Heart right ventricle (tissue), 16 donors: ENCODE data around the gene OPN4. TPM values are rescaled to one million over a fixed set of nuclear protein-coding genes. Genes with fewer than 3 reads are reported as not detected.

Experiments used
- ATAC-seq, 8 donors: fragments of 200-7000 bp; cut with Tn5 transposase; one replicate each; pipeline ENCODE4 v1.9.1; 2020; ENCODE audit warnings: mild to moderate bottlenecking in 8 of 8, moderate library complexity in 8 of 8, moderate number of reproducible peaks in 1 of 8
- DNase-seq, 2 donors: peaks; one replicate each; pipeline ENCODE4 v3.0.0-alpha.2; 2020
- H3K27ac ChIP-seq, 10 donors: fragments of 200-600 bp; sonication (generic) in 2 of 10; one replicate each; pipeline versions ENCODE4 v1.5.0 to v1.8.0; 2020 to 2022; ENCODE audit warnings: mild to moderate bottlenecking in 3 of 10
- H3K27me3 ChIP-seq, 7 donors: fragments of 200-600 bp; one replicate each; pipeline ENCODE4 v1.8.0; 2021 to 2022; ENCODE audit warnings: mild to moderate bottlenecking in 2 of 7
- H3K36me3 ChIP-seq, 9 donors: fragments of 200-600 bp; sonication (generic) in 1 of 9; one replicate each; pipeline versions ENCODE4 v1.5.0 to v1.8.0; 2020 to 2022; ENCODE audit warnings: mild to moderate bottlenecking in 2 of 9
- H3K4me1 ChIP-seq, 9 donors: fragments of 200-600 bp; sonication (generic) in 1 of 9; one replicate each; pipeline versions ENCODE4 v1.5.0 to v1.8.0; 2020 to 2022; ENCODE audit warnings: mild to moderate bottlenecking in 4 of 9
- H3K4me3 ChIP-seq, 10 donors: fragments of 200-600 bp; sonication (generic) in 2 of 10; one replicate each; pipeline versions ENCODE4 v1.5.0 to v1.8.0; 2020 to 2022; ENCODE audit warnings: mild to moderate bottlenecking in 7 of 10, moderate library complexity in 2 of 10
- H3K9me3 ChIP-seq, 11 donors: fragments of 200-600 bp in 10 of 11; sonication (generic) in 2 of 11; one replicate each; pipeline versions ENCODE4 v1.5.0 to v1.8.0; 2013 to 2022; ENCODE audit warnings: mild to moderate bottlenecking in 2 of 11, control low read depth in 1 of 11, moderate library complexity in 1 of 11
- WGBS, 2 donors: extraction: QIAGEN DNeasy Blood & Tissue Kit; methylation state at CpG; one replicate each; pipeline ENCODE4 v1.1.7; 2013; ENCODE audit warnings: inconsistent platforms in 1 of 2; 5-methylcytosine and 5-hydroxymethylcytosine counted together
- intact Hi-C, 10 donors: fragments of 100-400 bp; cut with DNase I; formaldehyde crosslinking; loops; one replicate each; pipeline versions ENCODE4 v1.11.1 to v1.14.2; 2022
- polyA plus RNA-seq, 2 donors: library from polyadenylated mRNA; stranded (reverse); fragments of 200-250 nt; gene quantifications; one replicate each; pipeline ENCODE4 v1.2.3, GENCODE V29; 2013
- total RNA-seq, 10 donors: library from RNA; stranded (reverse); fragmentation: NEBNext Ultra II Directional in 3 of 10; extraction: Animal tissue kit (Norgen Biotek cat#: 25700) in 3 of 10; gene quantifications; one replicate each; pipeline versions ENCODE4 v1.2.1 to v1.2.4, GENCODE V29; 2021 to 2023
- TF ChIP-seq, protein P1 (sequence below), 9 donors: fragments of 200-600 bp; sonication (generic) in 2 of 9; IDR thresholded peaks; one replicate each; pipeline versions ENCODE4 v1.5.0 to v1.8.0; 2021 to 2022; ENCODE audit warnings: antibody characterized with exemption in 9 of 9, mild to moderate bottlenecking in 5 of 9, moderate library complexity in 1 of 9
- donor health status: Arrhythmogenic right ventricular cardiomyopathy.
- donor health status: ischemic (EF 13 %, LVEDD 7.1; RV severe dilation, severe dysfunction).
- donor health status: healthy with polysubstance abuse.
- donor health status: DM: no; HTN: yes; CAD: no.
- donor health status: DM: no; HTN: no; CAD: no.
- donor health status: ischemic (EF 25% LVEDD 6.9; RV normal size, moderate dysfunction).
- donor health status: ischemic (EF 25% LVEDD 5.7; RV mildly dilated, moderate dysfunction).
- donor health status: healthy.
- donor health status: DM: yes; HTN: yes; CAD: no.
- donor health status: Ischemic cardiomyopathy.
- donor health status: ischemic (EF 35%, LVEDD 5.7; RV mildly dilated, moderate dysfunction).
- donor health status: nonischemic (EF 11% LVEDD 7.7; RV severe dilation, severe dysfunction).
- donor health status: DM: yes; HTN: yes; CAD: no.
- donor health status: PGD.
- donor health status: ischemic (EF 29% LVEDD 5.4; RV normal size, mild dysfunction).
- donor health status: nonischemic (EF 23%, LVEDD 6.1; RV moderate dilation, normal function).

The OPN4 gene
- total and polyA plus RNA-seq, 12 donors: 0.10 to 0.29 (median 0.26) TPM; not detected in 5

DNA sequence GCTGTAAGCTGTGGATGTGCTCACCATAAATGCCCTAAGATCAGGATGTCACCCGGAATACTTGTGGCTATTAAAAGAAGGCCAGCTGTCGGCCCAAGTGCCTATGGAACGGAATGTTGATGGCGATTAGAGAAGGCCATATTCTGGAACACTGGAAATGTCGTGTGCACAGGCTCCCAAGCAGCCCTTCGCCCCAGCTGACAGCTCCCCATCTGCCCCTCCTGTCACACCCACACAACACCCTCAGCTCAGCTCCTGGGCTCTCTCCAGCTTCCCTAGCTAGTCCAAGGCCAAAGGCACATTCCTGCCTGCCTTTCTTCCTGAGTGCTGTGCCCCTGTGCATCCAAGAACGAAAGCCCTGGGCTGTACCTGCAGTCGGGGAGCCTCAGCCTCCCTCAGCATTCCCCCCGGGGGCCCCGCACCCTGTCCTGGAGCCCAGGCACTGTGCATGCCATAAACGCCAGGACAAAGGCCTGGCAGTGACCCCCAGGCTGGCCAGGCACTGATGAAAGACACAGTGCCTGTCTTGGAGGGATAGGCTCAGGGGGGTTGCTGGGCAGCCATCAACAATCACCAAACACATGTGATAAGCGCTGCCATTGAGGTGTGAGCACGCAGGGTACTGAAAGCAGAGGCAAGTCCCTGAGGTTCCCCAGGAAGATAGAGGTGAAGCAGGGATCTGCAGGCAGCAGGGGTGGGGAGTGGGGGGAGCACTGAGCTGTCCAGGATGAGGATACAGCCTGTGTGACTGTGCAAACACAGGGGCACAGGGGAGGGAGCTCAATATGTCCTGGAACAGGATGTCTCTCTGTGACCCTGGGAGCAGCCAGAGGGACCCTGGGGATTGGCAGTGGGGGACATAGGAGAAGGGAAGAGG lies 10.2 kb downstream of the OPN4 start:
- TF ChIP-seq, protein P1, sequence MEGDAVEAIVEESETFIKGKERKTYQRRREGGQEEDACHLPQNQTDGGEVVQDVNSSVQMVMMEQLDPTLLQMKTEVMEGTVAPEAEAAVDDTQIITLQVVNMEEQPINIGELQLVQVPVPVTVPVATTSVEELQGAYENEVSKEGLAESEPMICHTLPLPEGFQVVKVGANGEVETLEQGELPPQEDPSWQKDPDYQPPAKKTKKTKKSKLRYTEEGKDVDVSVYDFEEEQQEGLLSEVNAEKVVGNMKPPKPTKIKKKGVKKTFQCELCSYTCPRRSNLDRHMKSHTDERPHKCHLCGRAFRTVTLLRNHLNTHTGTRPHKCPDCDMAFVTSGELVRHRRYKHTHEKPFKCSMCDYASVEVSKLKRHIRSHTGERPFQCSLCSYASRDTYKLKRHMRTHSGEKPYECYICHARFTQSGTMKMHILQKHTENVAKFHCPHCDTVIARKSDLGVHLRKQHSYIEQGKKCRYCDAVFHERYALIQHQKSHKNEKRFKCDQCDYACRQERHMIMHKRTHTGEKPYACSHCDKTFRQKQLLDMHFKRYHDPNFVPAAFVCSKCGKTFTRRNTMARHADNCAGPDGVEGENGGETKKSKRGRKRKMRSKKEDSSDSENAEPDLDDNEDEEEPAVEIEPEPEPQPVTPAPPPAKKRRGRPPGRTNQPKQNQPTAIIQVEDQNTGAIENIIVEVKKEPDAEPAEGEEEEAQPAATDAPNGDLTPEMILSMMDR (IDR thresholded peaks at IDR 0.05): no peak
- Histone ChIP-seq H3K27ac (peak overlapping the region; percentile 83 to 100 (median 96)), H3K36me3 (peaks cover 0 to 10% (median 0%) of the 10 kb centered on the region in 9 donors), H3K27me3 (no peaks in the 10 kb centered on the region), H3K9me3 (no peaks in the 10 kb centered on the region), H3K4me3 (peak overlapping the region in 1 of 10 donors; percentile 61), H3K4me1 (peaks cover 3 to 84% (median 46%) of the 10 kb centered on the region in 9 donors)
- peak; percentile 77 to 79 for DNase-seq
- 35 to 44% methylated on average over 13 of the region's 13 CpGs for WGBS, 2 donors
- ATAC-seq: peak; percentile 11 to 56 (median 35)
- intact Hi-C loops: loop anchor here in 3 of 10 donors (2.0 kb wide), 2 partner anchors 20 to 34 kb away; no protein-coding TSS in a partner anchor

DNA sequence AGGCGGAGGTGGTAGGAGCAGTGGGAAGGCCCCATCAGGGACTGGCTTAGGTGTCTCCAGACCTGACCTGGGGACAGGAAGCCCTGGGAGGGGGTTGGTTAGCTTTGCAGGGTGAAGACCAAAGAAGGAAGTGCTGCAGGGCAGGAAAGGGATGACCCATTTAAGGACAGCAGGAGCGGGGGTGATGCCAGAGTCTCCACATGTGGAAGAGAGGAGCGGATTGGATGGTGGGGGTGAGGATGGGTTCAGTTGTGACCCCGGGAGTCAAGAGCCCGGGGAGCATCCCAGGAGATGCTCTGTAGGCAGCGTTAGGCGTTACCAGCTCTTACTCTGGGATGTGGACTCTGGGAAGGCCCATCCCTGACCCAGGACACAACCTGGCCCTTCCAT lies 10.9 kb downstream of the OPN4 start:
- peak in 1 of 2 donors; percentile 11 for DNase-seq
- Histone ChIP-seq H3K27ac (peak overlapping the region; percentile 83 to 100 (median 96)), H3K4me3 (peak overlapping the region in 7 of 10 donors; percentile 14 to 72 (median 61)), H3K27me3 (no peaks in the 10 kb centered on the region), H3K36me3 (peaks cover 0 to 15% (median 0%) of the 10 kb centered on the region in 9 donors), H3K9me3 (no peaks in the 10 kb centered on the region), H3K4me1 (peaks cover 3 to 77% (median 46%) of the 10 kb centered on the region in 9 donors)
- intact Hi-C loops: loop anchor here in 3 of 10 donors (2.0 kb wide), 2 partner anchors 20 to 34 kb away; no protein-coding TSS in a partner anchor
- WGBS, 2 donors: 40 to 47% methylated on average over 7 of the region's 7 CpGs
- TF ChIP-seq, protein P1 (IDR thresholded peaks at IDR 0.05): no peak
- no peak for ATAC-seq

DNA sequence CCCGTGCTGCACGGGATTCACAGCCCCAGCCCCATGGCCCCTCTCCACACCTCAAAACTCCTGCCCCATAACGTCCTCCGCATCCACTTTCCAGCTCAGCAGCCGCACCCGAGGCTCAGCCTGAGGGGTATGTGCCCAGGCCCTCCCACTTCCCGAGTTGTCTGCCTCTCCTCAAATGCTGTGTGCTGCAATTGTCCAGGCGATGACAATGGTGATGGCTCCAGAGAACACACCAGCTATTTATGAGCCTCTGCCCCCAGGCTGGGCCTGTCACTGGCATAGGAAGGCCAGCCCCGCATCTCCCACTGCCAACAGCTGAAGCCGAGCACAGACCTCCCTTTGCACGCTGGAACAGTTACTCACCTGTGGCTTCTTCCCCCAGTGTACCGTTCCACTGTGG lies 11.5 kb downstream of the OPN4 start:
- H3K27me3 ChIP-seq: no peaks in the 10 kb centered on the region
- peak; percentile 2 to 30 (median 15) for ATAC-seq
- no peaks in the 10 kb centered on the region for H3K9me3 ChIP-seq
- WGBS, 2 donors: 36 to 50% methylated on average over 12 of the region's 12 CpGs
- peaks cover 3 to 72% (median 46%) of the 10 kb centered on the region in 9 donors for H3K4me1 ChIP-seq
- intact Hi-C loops: loop anchor here in 3 of 10 donors (2.0 kb wide), 2 partner anchors 19 to 35 kb away; no protein-coding TSS in a partner anchor
- peak overlapping the region; percentile 83 to 100 (median 96) for H3K27ac ChIP-seq
- DNase-seq: peak; percentile 60 to 63
- H3K4me3 ChIP-seq: peak overlapping the region in 9 of 10 donors; percentile 19 to 72 (median 54)
- peaks cover 0 to 15% (median 0%) of the 10 kb centered on the region in 9 donors for H3K36me3 ChIP-seq
- TF ChIP-seq, protein P1 (IDR thresholded peaks at IDR 0.05): no peak

DNA sequence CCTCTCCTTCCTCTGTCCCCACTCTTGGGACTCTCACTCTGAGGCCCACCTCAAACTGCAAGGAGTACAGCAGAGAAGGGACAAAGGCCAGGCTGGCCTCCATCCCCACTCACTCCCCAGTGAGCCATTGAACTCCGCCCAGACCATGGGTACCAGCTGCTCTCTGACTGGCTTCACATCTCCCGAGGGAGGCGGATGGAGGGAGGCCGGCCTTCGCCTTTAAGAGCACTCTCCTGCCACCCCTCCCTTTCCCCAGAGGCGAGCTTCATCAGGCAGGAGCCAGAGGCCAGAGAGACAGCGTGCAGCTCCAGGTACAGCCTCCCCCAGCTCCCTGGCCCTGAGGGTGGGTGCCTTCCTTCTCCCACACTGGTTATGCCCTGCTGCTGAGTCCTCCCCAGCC lies 12.2 kb downstream of the OPN4 start:
- H3K27me3 ChIP-seq: no peaks in the 10 kb centered on the region
- peaks cover 3 to 65% (median 40%) of the 10 kb centered on the region in 9 donors for H3K4me1 ChIP-seq
- peaks cover 0 to 15% (median 0%) of the 10 kb centered on the region in 9 donors for H3K36me3 ChIP-seq
- peak overlapping the region; percentile 9 to 72 (median 52) for H3K4me3 ChIP-seq
- intact Hi-C loops: no loop called here
- H3K27ac ChIP-seq: peak overlapping the region; percentile 83 to 100 (median 96)
- no peaks in the 10 kb centered on the region for H3K9me3 ChIP-seq
- ATAC-seq: peak in 4 of 8 donors; percentile 3 to 8 (median 6)
- TF ChIP-seq, protein P1 (IDR thresholded peaks at IDR 0.05): no peak
- WGBS, 2 donors: 43 to 47% methylated on average over 7 of the region's 7 CpGs
- peak in 1 of 2 donors; percentile 72 for DNase-seq
